RKO (cell line): ENCODE data around the gene RPS25.
"Not testable (repeated sequence)": the region's sequence is repeated elsewhere in the genome, so short reads cannot be mapped to it uniquely, and the experiment has no call there.

ENCODE experiments used
- DNase-seq: peaks from one replicate; pipeline ENCODE4 v3.0.0-alpha.2; 2016; ENCODE audit warnings: low spot score

RPS25 gene

DNA sequence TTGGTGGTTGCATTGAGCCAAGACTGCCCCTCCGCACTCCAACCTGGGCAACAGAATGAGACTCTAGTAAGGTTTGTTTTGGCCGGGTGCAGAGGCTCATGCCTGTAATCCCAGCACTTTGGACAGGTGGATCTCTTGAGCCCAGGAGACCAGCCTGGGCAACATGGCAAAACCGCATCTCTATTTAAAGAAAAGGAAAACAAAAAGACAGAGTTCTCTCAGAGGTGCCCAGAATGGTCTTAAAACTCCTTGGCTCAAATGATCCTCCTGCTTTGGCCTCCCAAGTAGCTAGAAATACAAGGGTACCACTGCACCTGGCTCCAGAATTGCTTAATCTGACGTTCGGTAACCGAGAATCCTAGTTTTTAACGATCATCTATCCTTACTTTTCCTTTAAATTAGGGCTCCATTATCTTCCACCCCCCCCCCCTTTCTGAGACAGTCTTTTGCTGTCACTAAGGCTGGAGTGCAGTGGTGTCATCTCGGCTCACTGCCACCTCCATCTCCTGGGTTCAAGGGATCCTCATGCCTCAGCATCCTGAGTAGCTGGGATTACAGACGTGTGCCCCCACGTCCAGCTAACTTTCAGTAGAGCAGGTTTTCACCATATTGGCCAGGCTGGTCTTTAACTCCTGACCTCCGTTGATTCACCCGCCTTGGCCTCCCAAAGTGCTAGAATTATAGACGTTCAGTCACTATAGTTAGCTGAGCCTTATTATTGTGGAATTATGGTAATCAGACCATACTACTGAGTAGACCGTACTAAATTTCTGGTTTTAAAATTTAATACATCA lies 1.7 kb downstream of the RPS25 start:
- no peak for DNase-seq

DNA sequence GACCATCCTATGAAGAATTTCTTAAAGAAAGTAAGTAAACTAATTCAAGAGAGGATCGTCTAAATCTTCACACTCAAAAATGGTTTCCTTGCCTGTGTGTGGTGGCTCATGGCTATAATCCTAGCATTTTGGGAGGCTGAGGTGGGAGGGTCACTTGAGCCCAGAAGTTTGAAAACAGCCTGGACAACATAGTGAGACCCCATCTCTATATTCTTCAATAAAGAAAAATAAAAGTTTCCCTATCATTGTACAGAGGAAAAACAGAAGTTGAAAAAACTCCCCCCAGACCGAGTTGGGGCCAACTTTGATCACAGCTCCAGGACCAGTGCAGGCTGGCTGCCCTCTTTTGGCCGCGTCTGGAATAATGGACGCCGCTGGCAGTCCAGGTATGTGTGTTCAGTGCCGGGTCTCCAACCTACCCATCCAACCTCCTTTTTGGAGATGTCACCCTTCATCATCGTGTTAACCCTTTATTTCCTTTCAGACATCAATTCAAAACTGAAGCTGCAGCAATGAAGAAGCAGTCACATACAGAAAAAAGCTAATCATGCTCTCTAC lies 3.0 kb downstream of the RPS25 start:
- DNase-seq = no peak

DNA sequence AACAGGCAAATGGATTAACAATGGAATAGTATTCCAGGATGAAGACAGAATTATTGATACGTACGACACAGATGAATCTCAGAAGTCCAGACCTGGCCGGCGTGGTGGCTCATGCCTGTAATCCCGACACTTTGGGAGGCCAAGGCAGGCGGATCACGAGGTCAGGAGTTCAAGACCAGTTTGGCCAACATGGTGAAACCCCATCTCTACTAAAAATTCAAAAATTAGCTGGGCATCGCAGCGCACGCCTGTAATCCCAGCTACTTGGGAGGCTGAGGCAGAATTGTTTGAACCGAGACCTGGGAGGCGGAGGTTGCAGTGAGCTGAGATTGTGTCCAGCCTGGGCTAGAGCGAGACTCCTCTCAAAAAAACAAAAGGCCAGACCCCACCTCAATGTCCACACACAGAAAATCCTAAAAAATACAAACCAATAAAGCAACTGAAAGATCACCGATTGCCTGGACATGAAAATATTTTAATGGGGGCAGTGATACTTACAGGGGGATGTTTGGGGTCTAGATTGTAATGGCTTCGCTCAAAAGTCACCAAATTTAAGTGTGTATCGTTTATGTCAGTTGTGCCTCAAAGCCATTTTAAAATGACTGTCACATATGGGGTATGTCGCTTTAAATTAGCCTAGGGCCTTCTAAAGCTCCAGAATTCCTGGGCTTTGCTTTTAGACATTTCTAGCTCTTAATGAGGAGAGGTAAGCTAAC lies 3.8 kb downstream of the RPS25 start:
- no peak for DNase-seq

- DNase-seq = no peak
Measured at GRCh38 chr11:119012629-119013170, 5.4 kb downstream of the RPS25 start.

DNA sequence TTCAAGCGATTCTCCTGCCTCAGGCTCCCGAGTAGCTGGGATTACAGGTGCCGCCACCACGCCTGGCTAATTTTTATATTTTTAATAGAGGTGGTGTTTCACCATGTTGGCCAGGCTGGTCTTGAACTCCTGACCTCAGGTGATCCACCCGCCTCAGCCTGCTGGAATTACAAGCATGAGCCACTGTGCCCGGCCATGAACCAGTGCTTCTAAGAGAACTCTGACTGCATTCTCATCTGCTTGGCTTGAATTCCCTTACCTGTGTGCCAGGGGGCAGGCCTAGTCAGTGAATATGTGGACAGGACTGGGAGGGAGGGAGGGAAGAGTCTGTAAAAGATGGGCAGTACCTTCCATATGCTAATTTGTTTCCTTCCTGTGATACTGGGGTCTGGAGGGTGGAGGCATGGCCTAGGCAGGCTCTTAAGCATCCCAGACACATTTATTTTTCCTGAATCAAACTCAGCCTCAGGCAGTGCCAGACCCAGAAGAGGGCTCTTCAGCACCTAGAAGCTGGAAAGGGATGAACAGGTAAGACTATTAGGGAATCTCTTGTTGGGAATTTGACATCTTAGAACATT lies 6.6 kb downstream of the RPS25 start:
- no peak for DNase-seq

- no peak for DNase-seq
Measured at GRCh38 chr11:119006656-119007055, 11.5 kb downstream of the RPS25 start.

GRCh38 chr11:119000906-119001305 lies 17.2 kb downstream of the RPS25 start:
- DNase-seq = peak; percentile 84

DNA sequence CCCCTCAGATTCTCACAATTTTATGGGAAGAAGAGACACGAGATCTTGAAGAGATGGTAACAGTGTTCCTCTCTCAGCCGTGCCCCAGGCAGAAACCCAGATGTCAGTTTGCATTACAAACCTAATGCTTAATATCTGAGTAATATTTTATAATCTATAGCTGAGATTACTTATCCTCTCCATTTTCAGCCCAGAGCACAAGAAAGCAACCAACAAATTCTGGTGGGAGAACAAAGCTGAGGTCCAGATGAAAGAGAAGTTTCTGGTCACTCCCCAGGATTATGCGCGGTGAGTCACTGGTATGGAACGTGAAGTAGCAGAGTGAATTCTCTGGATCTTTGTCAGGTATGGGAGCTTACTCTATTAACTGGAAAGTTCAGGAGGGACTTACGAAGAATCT lies 19.3 kb downstream of the RPS25 start:
- DNase-seq = peak; percentile 86

- DNase-seq = no peak
Measured at GRCh38 chr11:118998388-118998717, 19.8 kb downstream of the RPS25 start.

DNA sequence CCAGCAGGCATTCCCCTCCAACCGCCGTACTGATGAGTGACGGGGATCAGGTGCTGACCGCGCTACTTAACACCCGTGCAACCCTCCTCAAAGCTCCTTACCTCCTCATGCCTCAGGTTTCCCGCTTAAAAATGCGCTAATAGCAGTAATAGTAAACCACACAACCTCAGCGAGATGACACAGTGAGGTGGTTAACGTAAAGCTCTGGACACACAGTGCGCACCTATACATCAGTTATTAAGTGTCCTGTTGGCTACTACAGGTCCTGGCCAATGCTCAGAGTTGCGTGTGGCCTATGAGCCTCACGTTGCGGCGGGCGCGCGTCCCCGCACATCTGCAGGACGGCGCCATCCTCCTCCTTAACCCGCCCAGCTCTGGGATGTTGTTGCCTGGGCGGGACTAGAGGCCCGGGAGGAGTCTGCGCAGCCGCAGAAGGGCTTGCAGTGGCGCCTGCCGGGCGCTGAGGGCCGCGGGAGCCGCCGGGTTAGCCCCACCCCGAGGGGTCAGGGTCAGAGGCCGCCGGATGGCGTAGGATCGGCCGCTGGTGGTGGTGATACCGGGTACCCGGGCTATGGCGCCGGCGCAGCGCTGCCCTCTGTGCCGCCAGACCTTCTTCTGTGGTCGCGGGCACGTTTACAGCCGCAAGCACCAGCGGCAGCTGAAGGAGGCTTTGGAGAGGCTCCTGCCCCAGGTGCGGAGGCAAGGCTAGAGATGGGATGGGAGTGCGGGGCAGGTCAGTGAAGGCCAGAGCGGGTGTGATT lies 20.3 kb downstream of the RPS25 start, which contains the start of gene CENATAC:
TSS of gene CENATAC (plus strand) at position 512 of the 761 bp plus-strand sequence. CDS start at position 572, 60 bp downstream.
- DNase-seq = peak; percentile 94

DNA sequence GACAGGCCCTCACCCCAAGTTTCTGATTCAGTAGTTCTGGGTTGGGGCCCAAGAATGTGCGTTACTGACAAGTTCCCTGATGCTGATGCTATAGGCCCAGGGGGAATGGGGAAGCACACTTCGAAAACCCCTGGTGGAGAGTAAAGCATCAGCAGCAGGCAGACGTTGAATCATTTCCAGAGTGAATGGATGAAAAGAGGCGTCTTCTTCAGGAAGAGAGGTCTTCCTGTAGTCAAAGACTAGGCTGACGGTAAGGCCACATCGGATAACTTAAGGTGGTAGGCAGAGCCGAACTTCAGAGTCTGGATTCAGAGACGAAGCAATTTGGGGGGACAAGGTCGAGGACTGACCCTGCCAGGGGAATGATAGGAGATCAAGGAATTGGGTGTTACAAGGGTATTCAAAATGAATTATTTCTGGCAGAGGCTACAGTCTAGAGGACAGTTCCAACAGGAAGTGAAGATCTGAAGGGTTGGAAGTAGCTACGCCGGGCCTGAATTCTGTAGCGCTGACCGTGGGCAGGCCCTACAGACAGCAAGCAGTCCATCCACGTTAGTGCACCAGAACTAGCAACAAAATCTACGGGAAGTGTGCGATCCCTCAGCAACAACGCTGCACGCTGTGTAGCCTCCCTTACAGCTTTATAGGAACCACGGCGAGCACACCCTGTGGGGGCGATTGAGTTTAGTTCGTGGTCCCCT lies 21.1 kb downstream of the RPS25 start:
- DNase-seq = peak; percentile 85

- DNase-seq = not testable (repeated sequence)
Measured at GRCh38 chr11:118991486-118992038, 26.6 kb downstream of the RPS25 start.

DNA sequence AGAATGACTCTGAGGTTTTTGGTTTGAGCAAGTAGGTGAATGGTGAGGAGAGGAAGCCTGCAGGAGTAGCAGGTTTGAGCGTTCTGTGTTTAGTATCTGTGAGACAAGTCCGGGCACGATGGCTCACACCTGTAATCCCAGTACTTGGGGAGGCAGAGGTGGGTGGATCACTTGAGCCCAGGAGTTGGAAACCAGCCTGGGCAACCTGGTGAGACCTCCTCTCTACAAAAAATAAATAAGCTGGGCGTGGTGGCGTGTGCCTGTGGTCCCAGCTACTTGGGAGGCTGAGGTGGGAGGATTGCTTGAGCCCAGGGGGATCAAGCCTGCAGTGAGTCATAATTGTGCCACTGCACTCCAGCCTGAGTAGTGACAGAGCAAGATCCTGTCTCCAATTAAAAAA lies 29.9 kb downstream of the RPS25 start:
- no peak for DNase-seq

DNA sequence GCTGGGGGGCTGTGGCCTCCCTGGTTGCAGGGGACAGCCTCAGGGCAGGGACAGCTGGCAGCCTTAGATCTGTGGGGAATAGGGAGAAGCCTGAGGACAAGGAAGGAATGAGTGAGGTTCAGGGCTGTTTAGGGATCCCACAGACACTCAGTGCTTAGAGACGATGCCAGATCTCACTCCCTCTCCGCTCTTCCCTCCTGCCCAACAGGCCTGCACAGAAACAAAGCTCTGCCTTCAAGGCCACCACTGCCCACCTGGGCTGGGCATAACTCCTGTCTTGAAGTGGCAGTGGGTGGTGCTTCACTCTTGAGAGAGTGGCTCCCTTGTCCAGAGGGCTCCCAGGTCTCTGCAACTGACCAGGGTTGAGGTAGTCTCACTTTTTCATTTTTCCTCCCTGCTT lies 33.3 kb downstream of the RPS25 start:
- DNase-seq = no peak

DNA sequence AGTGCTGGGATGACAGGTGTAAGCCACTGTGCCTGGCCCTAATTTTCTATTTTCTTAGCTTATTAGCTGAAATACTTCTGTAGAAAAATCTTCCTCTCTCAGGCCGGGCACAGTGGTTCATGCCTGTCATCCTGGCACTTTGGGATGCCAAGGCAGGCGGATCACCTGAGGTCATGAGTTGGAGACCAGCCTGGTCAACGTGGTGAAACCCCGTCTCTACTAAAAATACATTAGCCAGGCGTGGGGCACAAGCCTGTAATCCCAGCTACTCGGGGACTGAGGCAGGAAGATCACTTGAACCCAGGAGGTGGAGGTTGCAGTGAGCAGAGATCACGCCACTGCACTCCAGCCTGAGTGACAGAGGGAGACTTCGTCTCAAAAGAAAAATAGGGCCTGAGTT lies 33.8 kb downstream of the RPS25 start:
- DNase-seq = not testable (repeated sequence)

DNA sequence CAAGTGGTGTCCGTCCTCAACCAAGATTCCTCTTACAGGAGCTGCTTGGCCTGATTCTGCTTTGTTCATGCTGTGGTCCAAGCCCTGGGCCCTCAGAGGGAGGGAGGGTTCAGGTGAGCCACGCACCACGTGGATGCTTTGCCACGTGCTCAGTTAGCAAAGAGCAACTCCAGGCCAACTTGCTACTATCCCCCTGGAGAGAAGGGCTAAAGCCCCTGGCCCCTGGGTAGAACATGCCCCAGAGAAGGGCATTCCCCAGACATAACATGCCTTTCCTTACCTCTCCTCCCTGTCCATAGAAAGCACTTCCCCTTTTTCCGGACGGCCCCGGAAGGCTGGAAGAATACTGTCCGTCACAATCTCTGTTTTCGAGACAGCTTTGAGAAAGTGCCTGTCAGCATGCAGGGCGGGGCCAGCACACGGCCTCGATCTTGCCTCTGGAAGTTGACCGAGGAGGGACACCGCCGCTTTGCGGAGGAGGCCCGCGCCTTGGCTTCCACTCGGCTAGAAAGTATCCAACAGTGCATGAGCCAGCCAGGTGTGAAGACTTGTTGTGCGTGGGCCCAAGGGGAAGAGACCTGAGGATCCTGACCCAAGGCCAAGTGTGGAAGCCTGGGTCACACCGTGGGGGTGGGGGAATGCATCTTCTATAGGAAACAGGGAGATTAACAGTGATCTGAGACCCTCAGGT lies 37.8 kb downstream of the RPS25 start:
- DNase-seq = no peak

DNA sequence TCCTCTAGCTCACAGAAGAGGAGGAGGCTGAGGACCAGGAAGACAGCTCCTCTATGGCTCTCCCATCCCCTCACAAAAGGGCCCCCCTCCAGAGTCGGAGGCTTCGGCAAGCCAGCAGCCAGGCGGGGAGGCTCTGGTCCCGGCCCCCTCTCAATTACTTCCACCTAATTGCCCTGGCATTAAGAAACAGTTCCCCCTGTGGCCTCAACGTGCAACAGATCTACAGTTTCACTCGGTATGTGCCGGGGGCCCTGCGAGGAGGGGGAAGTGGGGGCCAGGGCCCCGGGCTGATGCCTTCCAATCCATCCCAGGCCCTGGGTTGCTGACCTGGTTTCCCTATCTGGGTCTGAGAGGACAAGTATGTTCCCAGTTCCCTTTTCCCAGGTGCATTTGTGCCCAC lies 38.7 kb downstream of the RPS25 start:
- DNase-seq = no peak

- DNase-seq = no peak
Measured at GRCh38 chr11:118975771-118976709, 42.1 kb downstream of the RPS25 start.

GRCh38 chr11:118973985-118974384 lies 44.2 kb downstream of the RPS25 start:
- DNase-seq = no peak
